Breast epithelium (tissue), 3 donors: Measurements from ENCODE around the gene CTSO.

Source experiments
- POLR2A ChIP-seq: fragments of 450-650 bp; IDR thresholded peaks from one replicate; pipeline ENCODE4 v1.6.1; 2016; ENCODE audit warnings: antibody characterized with exemption, mild to moderate bottlenecking, moderate library complexity
- POLR2AphosphoS5 ChIP-seq, 3 donors: sonication (generic); formaldehyde crosslinking; IDR thresholded peaks; one replicate each; pipeline ENCODE4 v1.6.1; 2017; ENCODE audit warnings: antibody characterized with exemption in 3 of 3
- TF ChIP-seq, protein P1 (sequence below), 3 donors: fragments of 450-650 bp; IDR thresholded peaks; one replicate each; pipeline ENCODE4 v1.5.1; 2016 to 2017; ENCODE audit warnings: antibody characterized with exemption in 3 of 3, mild to moderate bottlenecking in 3 of 3, moderate library complexity in 3 of 3

DNA sequence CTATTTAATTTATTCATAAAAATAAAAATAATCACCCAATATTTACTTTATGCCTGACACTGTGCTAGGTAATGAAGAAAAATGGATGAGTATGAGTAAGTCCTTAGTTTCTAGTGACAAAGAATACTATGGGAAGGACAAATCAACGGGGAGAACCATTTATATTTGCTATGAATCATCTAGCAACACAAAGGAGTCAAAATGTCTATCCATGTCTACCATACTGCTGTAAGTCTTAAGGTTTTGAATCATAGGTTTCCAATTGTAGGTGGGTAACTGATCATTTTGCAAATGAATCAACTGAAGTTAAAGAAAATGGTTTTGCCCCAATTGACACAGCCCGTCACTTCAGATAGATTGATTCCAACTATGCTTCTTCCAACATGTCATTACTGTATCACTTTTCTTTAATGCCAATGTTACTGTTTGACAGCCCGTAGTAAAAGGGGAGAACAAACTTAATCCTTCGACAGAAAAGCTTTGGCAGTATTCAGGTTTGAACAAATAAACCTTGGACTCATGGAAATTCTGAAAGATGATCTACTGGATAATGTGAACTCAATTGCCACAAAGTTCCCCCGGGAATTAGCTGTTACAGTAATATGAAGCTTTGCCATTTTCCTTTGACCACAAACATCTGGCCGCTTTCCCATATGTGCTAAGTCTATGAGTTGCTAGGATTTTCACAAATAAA, 47.0 kb downstream of the CTSO start:
- TF ChIP-seq, protein P1, sequence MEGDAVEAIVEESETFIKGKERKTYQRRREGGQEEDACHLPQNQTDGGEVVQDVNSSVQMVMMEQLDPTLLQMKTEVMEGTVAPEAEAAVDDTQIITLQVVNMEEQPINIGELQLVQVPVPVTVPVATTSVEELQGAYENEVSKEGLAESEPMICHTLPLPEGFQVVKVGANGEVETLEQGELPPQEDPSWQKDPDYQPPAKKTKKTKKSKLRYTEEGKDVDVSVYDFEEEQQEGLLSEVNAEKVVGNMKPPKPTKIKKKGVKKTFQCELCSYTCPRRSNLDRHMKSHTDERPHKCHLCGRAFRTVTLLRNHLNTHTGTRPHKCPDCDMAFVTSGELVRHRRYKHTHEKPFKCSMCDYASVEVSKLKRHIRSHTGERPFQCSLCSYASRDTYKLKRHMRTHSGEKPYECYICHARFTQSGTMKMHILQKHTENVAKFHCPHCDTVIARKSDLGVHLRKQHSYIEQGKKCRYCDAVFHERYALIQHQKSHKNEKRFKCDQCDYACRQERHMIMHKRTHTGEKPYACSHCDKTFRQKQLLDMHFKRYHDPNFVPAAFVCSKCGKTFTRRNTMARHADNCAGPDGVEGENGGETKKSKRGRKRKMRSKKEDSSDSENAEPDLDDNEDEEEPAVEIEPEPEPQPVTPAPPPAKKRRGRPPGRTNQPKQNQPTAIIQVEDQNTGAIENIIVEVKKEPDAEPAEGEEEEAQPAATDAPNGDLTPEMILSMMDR (IDR thresholded peaks at IDR 0.05) = no peak
- TF ChIP-seq POLR2AphosphoS5 (IDR thresholded peaks at IDR 0.05) = no peak
- no peak for TF ChIP-seq POLR2A
